Raji (cell line): ENCODE measurements around the gene PANK2.

Source experiments
- POLR2A ChIP-seq: IDR thresholded peaks from 2 replicates; pipeline ENCODE4 v1.6.1; 2011; ENCODE audit warnings: low read depth, low read length, control low read depth; ENCODE audit not compliant: insufficient read depth

Gene PANK2

GRCh38 chr20:3865887-3866407, 23.2 kb upstream of the PANK2 start:
- no peak for TF ChIP-seq POLR2A

GRCh38 chr20:3866464-3866863, 22.7 kb upstream of the PANK2 start:
- no peak for TF ChIP-seq POLR2A

- TF ChIP-seq POLR2A, result no peak
Measured at GRCh38 chr20:3867802-3868201, 21.4 kb upstream of the PANK2 start.

- no peak for TF ChIP-seq POLR2A
Measured at GRCh38 chr20:3869839-3870634, 19.1 kb upstream of the PANK2 start.

GRCh38 chr20:3871550-3872265, 17.5 kb upstream of the PANK2 start:
- no peak for TF ChIP-seq POLR2A

- TF ChIP-seq POLR2A, result no peak
Measured at GRCh38 chr20:3873507-3873906, 15.7 kb upstream of the PANK2 start.

GRCh38 chr20:3874194-3874844, 14.9 kb upstream of the PANK2 start:
- TF ChIP-seq POLR2A, result no peak

- no peak for TF ChIP-seq POLR2A
Measured at GRCh38 chr20:3875378-3875974, 13.7 kb upstream of the PANK2 start.

- no peak for TF ChIP-seq POLR2A
Measured at GRCh38 chr20:3876000-3876399, 13.2 kb upstream of the PANK2 start.

GRCh38 chr20:3876676-3877075, 12.5 kb upstream of the PANK2 start:
- no peak for TF ChIP-seq POLR2A

GRCh38 chr20:3885715-3886114, 3.5 kb upstream of the PANK2 start:
- no peak for TF ChIP-seq POLR2A

GRCh38 chr20:3887876-3888620, 1.1 kb upstream of the PANK2 start:
- TF ChIP-seq POLR2A, result no peak

- no peak for TF ChIP-seq POLR2A
Measured at GRCh38 chr20:3889489-3890397, 556 bp downstream of the PANK2 start.

GRCh38 chr20:3890398-3890751, 1.2 kb downstream of the PANK2 start:
- TF ChIP-seq POLR2A, result no peak
